Left renal cortex interstitium (tissue), 4 donors: Measurements from ENCODE around the gene CEP63. TPM values are rescaled to one million over a fixed set of nuclear protein-coding genes. Genes with fewer than 3 reads are reported as not detected.

Experiments used
- DNase-seq, 4 donors: peaks; one replicate each; pipeline ENCODE4 v3.0.0-alpha.2; 2013; ENCODE audit warnings: low read depth in 4 of 4, low spot score in 2 of 4, missing footprints in 1 of 4
- polyA plus RNA-seq, 4 donors: library from polyadenylated mRNA; unstranded; fragments of 120-200 nt; gene quantifications; one replicate each; pipeline ENCODE4 v1.2.1, GENCODE V29; 2013; ENCODE audit not compliant: insufficient read length in 4 of 4

CEP63 gene
- polyA plus RNA-seq, 4 donors: 28.7 to 38.1 (median 36.5) TPM

GRCh38 chr3:134622806-134623365 is 137.0 kb downstream of the CEP63 start:
- no peak for DNase-seq

- no peak for DNase-seq
These were observed 137.9 kb downstream of the CEP63 start for GRCh38 chr3:134623615-134624245.

Other genes with a start within 250 kb of the CEP63 start
- gene RYK, start 235.2 kb upstream of the CEP63 start, polyA plus RNA-seq: 100 to 1,000 TPM in 1 of 4 donors, 10 to 100 TPM in 3; 88.9 to 106 (median 95.6) TPM
- 100 to 1,000 TPM in 2 of 4 donors, 10 to 100 TPM in 2; 71.1 to 107 (median 92.6) TPM for gene AMOTL2, start 111.6 kb upstream of the CEP63 start, polyA plus RNA-seq
- gene ANAPC13, start 72 bp upstream of the CEP63 start, polyA plus RNA-seq: 100 to 1,000 TPM; 103 to 162 (median 118) TPM
- gene KY, start 165.0 kb downstream of the CEP63 start, polyA plus RNA-seq: 1 to 10 TPM; 1.0 to 1.7 (median 1.6) TPM